Upper lobe of left lung (tissue), 4 donors: ENCODE results near the gene OR5B12.

Source experiments
- POLR2A ChIP-seq, 4 donors: fragments of 450-650 bp; IDR thresholded peaks; one replicate each; pipeline ENCODE4 v1.5.1; 2016 to 2017; ENCODE audit warnings: antibody characterized with exemption in 4 of 4, mild to moderate bottlenecking in 2 of 4
- POLR2AphosphoS5 ChIP-seq, 2 donors: sonication (generic); formaldehyde crosslinking; IDR thresholded peaks; one replicate each; pipeline ENCODE4 v1.5.1; 2017; ENCODE audit warnings: antibody characterized with exemption in 2 of 2
- TF ChIP-seq, protein P1 (sequence below), 6 experiments: fragments of 450-650 bp in 4 of 6; fragments of 200-600 bp in 2 of 6; sonication (generic) in 2 of 6; IDR thresholded peaks; one replicate each; pipeline ENCODE4 v1.5.1; 2016 to 2019; ENCODE audit warnings: antibody characterized with exemption in 6 of 6

DNA sequence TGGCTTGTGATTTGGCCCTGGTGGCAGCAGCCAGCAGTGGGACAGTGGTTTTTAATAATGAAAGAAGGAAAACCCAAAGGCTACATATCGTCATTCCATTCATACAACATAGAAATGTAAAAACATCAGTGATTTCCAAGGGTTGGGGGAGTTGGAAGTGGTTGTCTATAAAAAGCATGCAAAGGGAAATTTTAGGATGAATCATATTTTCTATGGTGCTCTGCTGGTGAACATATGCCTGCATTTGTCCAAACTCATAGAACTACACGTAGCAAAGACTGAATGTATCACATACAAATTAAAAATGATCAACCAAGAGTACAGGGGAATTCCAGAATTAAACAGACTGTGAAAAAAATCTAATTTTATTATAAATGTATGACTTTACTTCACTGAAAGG, 46.5 kb downstream of the OR5B12 start:
- TF ChIP-seq, protein P1, sequence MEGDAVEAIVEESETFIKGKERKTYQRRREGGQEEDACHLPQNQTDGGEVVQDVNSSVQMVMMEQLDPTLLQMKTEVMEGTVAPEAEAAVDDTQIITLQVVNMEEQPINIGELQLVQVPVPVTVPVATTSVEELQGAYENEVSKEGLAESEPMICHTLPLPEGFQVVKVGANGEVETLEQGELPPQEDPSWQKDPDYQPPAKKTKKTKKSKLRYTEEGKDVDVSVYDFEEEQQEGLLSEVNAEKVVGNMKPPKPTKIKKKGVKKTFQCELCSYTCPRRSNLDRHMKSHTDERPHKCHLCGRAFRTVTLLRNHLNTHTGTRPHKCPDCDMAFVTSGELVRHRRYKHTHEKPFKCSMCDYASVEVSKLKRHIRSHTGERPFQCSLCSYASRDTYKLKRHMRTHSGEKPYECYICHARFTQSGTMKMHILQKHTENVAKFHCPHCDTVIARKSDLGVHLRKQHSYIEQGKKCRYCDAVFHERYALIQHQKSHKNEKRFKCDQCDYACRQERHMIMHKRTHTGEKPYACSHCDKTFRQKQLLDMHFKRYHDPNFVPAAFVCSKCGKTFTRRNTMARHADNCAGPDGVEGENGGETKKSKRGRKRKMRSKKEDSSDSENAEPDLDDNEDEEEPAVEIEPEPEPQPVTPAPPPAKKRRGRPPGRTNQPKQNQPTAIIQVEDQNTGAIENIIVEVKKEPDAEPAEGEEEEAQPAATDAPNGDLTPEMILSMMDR (IDR thresholded peaks at IDR 0.05): no peak
- no peak for TF ChIP-seq POLR2A (IDR thresholded peaks at IDR 0.05)
- TF ChIP-seq POLR2AphosphoS5 (IDR thresholded peaks at IDR 0.05): no peak
